ENCODE results near the gene CAD. TPM values are rescaled to one million over a fixed set of nuclear protein-coding genes. Genes with fewer than 3 reads are reported as not detected.

The CAD gene
- total RNA-seq, 1 experiment from 2014 or later, result 130 TPM

DNA sequence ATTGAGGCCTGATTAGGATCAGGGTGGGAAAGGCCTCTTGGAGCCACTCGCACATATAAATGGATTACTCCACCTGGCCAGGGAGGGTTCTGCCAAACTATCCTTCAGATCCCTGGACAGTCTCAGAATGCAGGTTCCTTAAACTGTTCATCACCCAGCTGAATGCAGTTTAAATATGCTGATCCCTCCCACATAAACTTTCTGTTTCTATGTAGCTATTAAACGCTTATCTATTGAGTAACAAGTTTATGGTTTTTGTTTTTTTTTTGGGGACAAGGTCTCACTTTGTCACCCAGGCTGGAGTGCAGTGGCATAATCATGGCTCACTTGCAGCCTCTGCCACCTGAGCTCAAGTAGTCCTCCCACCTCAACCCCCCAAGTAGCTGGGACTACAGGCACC, 1.9 kb downstream of the CAD start:
- no peak overlapping the region for H2AFZ ChIP-seq (ENCODE audit: low read length)
- Mint-ChIP-seq H3K4me3 (peak overlapping the region; percentile 91 to 96; a peak in 3 of 5 replicates), H3K9me3 (peaks cover 0 to 1% of the 10 kb centered on the region in 2 experiments; a peak in 1 of 5 replicates), H3K27me3 (ENCODE audit: low read depth) (no peaks in the 10 kb centered on the region), H3K27ac (no peak overlapping the region; a peak in 2 of 7 replicates), H3K36me3 (ENCODE audit: insufficient read depth in 1 of 3, low read depth in 3 of 3) (peaks cover 55 to 78% (median 76%) of the 10 kb centered on the region in 3 experiments), H3K4me1 (peaks cover 21 to 27% of the 10 kb centered on the region in 2 experiments)
- H4K8ac ChIP-seq (replicated peaks; ENCODE audit: insufficient read length, low read depth, low read length), result no peak overlapping the region
- H3K27me3 ChIP-seq (ENCODE audit: insufficient read depth, low read length), result no peaks in the 10 kb centered on the region
- no peak overlapping the region for H3K56ac ChIP-seq (ENCODE audit: insufficient read length, low read depth, low read length)
- H2BK5ac ChIP-seq (ENCODE audit: insufficient read length, low read length), result no peak overlapping the region
- H3K23ac ChIP-seq (ENCODE audit: insufficient read length, low read depth, low read length), result no peak overlapping the region
- no peak overlapping the region for H3K27ac ChIP-seq (ENCODE audit: insufficient read length, low read depth, low read length)
- WGBS (ENCODE audit: extremely low coverage, insufficient read length, low lambda C conversion rate), result no CpG with 5 or more reads among the region's 2 CpGs
- H2BK15ac ChIP-seq (ENCODE audit: low read depth, low read length), result no peak overlapping the region
- no peak for DNase-seq
- H2BK12ac ChIP-seq (ENCODE audit: insufficient read length, low read depth, low read length), result no peak overlapping the region
- no peak overlapping the region for H4K91ac ChIP-seq (ENCODE audit: insufficient read length, low read depth, low read length)
- peaks cover 9% of the 10 kb centered on the region for H3K23me2 ChIP-seq (ENCODE audit: insufficient read length, low read depth, low read length, poor library complexity, severe bottlenecking)
- H4K5ac ChIP-seq (ENCODE audit: insufficient read length, low read depth, low read length), result no peak overlapping the region
- H3K14ac ChIP-seq (ENCODE audit: insufficient read depth, low read length), result no peak overlapping the region
- H2BK120ac ChIP-seq (ENCODE audit: low read depth, low read length, poor library complexity, severe bottlenecking), result no peak overlapping the region
- H3K79me1 ChIP-seq (ENCODE audit: insufficient read depth, low read depth, low read length, poor library complexity, severe bottlenecking), result no peaks in the 10 kb centered on the region
- TF ChIP-seq, protein P1, sequence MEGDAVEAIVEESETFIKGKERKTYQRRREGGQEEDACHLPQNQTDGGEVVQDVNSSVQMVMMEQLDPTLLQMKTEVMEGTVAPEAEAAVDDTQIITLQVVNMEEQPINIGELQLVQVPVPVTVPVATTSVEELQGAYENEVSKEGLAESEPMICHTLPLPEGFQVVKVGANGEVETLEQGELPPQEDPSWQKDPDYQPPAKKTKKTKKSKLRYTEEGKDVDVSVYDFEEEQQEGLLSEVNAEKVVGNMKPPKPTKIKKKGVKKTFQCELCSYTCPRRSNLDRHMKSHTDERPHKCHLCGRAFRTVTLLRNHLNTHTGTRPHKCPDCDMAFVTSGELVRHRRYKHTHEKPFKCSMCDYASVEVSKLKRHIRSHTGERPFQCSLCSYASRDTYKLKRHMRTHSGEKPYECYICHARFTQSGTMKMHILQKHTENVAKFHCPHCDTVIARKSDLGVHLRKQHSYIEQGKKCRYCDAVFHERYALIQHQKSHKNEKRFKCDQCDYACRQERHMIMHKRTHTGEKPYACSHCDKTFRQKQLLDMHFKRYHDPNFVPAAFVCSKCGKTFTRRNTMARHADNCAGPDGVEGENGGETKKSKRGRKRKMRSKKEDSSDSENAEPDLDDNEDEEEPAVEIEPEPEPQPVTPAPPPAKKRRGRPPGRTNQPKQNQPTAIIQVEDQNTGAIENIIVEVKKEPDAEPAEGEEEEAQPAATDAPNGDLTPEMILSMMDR (conservative IDR thresholded peaks at IDR 0.05), result no peak
- no peak overlapping the region for H3T11ph ChIP-seq (ENCODE audit: low read length)
- H3K18ac ChIP-seq (ENCODE audit: insufficient read length, low read depth, low read length), result no peak overlapping the region
- H2BK20ac ChIP-seq (ENCODE audit: low read depth, low read length, poor library complexity, severe bottlenecking), result no peak overlapping the region
- H3K4me1 ChIP-seq (ENCODE audit: insufficient read depth, low read length), result peaks cover 4% of the 10 kb centered on the region; the same call in 1 of the 2 replicates
- H4K20me1 ChIP-seq (ENCODE audit: control insufficient read depth, insufficient read depth, insufficient read length), result no peaks in the 10 kb centered on the region
- H3K4me2 ChIP-seq (ENCODE audit: insufficient read depth, insufficient read length, low read length), result no peak overlapping the region
- H3K79me2 ChIP-seq (ENCODE audit: insufficient read depth, low read length), result peaks cover 12% of the 10 kb centered on the region; the same call in 1 of the 2 replicates
- H3K9me3 ChIP-seq (ENCODE audit: control insufficient read depth, low read depth, low read length), result no peaks in the 10 kb centered on the region
- H3K4ac ChIP-seq (ENCODE audit: low read depth, low read length), result no peak overlapping the region
- H3K9ac ChIP-seq (ENCODE audit: extremely low read depth, insufficient read length, low read length), result no peak overlapping the region
- no peak overlapping the region for H2AK5ac ChIP-seq (ENCODE audit: insufficient read length, low read length)

Measured in H9 (cell line).